Left lung (tissue), 10 donors: Measurements from ENCODE around the gene PALM3. TPM values are rescaled to one million over a fixed set of nuclear protein-coding genes. Genes with fewer than 3 reads are reported as not detected.

ENCODE experiments used
- ATAC-seq: fragments of 200-7000 bp; cut with Tn5 transposase; one replicate; pipeline ENCODE4 v1.9.1; 2020; ENCODE audit warnings: moderate library complexity
- DNase-seq, 4 donors: peaks; one replicate each; pipeline ENCODE4 v3.0.0-alpha.2; 2013 to 2020
- H3K27ac ChIP-seq, 2 donors: fragments of 200-600 bp; sonication (generic) in 1 of 2; one replicate each; pipeline versions ENCODE4 v1.5.0 to v1.8.0; 2020 to 2021
- H3K27me3 ChIP-seq, 2 donors: fragments of 200-600 bp; sonication (generic) in 1 of 2; one replicate each; pipeline versions ENCODE4 v1.5.0 to v1.8.0; 2020 to 2021
- H3K36me3 ChIP-seq, 2 donors: fragments of 200-600 bp; sonication (generic) in 1 of 2; one replicate each; pipeline versions ENCODE4 v1.5.0 to v1.8.0; 2020 to 2021
- H3K4me1 ChIP-seq, 2 donors: fragments of 200-600 bp; one replicate each; pipeline ENCODE4 v1.8.0; 2021
- H3K4me3 ChIP-seq, 2 donors: fragments of 200-600 bp; sonication (generic) in 1 of 2; one replicate each; pipeline versions ENCODE4 v1.5.0 to v1.8.0; 2020 to 2021; ENCODE audit warnings: mild to moderate bottlenecking in 1 of 2
- H3K9me3 ChIP-seq, 2 donors: fragments of 200-600 bp; sonication (generic) in 1 of 2; one replicate each; pipeline versions ENCODE4 v1.5.0 to v1.8.0; 2020 to 2021
- intact Hi-C, 2 donors: fragments of 100-400 bp; cut with DNase I; formaldehyde crosslinking; loops; one replicate each; pipeline versions ENCODE4 v1.11.2 to v1.14.2; 2022
- polyA plus RNA-seq, 6 donors: library from polyadenylated mRNA; unstranded; fragments of 120-200 nt; gene quantifications; one replicate each; pipeline ENCODE4 v1.2.1, GENCODE V29; 2013; ENCODE audit not compliant: insufficient read length in 6 of 6
- total RNA-seq, 2 donors: library from RNA; stranded (reverse); fragmentation: NEBNext Ultra II Directional; extraction: Animal tissue kit (Norgen Biotek cat#: 25700); gene quantifications; one replicate each; pipeline ENCODE4 v1.2.1, GENCODE V29; 2021
- TF ChIP-seq, protein P1 (sequence below), 2 donors: fragments of 200-600 bp; sonication (generic) in 1 of 2; IDR thresholded peaks; one replicate each; pipeline versions ENCODE4 v1.5.0 to v1.8.0; 2021; ENCODE audit warnings: antibody characterized with exemption in 2 of 2
- donor health status: DM: no; HTN: yes; CAD: no.
- donor health status: DM: no; HTN: no; CAD: no.

The PALM3 gene
- total and polyA plus RNA-seq, 8 donors: 6.0 to 26.6 (median 15.7) TPM

- intact Hi-C loops: no loop called here
- ATAC-seq (peak; percentile 29), DNase-seq (peak in 1 of 4 donors; percentile 88)
Observed at GRCh38 chr19:14081797-14082674, 20.2 kb upstream of the PALM3 start.

DNA sequence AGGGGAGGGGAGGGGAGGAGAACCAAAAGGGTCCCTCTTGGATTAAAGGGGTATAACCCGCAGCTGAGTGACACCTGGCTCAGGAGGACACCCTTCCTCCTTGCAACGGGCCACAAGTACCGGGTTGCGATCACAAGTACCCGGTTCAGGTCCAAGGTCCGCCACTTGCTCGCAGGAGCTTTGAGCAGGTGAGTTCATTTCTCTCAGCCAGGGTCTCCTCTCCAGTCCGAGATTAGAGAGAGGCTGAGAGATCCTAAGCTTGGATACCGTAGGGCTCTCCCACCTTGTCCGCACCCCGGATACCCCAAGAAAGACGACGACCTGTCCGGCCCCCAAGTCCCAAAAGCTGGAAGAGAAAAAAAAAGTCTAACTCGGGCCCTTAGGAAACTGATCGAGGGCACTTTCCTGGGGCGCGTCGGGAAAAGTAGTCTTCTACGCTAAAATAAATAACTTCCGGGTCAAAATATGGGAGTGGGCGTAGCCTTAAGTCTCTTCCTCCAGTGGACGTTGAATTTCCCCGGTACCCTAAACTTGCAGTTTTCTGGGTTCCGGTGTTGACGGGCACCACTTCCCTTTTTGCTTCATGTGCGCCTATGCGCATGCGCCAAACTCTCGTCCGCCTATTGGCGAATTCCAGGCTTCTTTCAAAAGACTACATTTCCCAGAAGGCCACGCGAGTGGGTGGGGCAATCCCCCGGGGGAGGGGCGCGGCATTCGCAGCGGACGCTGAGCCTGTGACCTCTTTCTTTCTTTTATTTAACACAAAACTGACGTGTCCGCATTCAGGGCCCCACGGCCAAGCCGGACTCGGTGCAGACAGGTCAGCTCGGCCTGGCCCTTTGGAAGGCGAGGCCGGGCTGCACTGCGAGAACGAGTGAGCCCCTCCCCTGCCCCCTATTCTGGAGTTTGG lies 19.3 kb upstream of the PALM3 start:
- ATAC-seq: peak; percentile 95
- intact Hi-C loops: no loop called here
- Histone ChIP-seq H3K27ac (peak overlapping the region; percentile 84 to 92), H3K4me1 (peaks cover 8 to 55% of the 10 kb centered on the region in 2 donors), H3K4me3 (peak overlapping the region; percentile 68 to 72), H3K36me3 (no peaks in the 10 kb centered on the region), H3K9me3 (no peaks in the 10 kb centered on the region), H3K27me3 (no peaks in the 10 kb centered on the region)
- peak; percentile 95 to 100 (median 99) for DNase-seq
- TF ChIP-seq, protein P1, sequence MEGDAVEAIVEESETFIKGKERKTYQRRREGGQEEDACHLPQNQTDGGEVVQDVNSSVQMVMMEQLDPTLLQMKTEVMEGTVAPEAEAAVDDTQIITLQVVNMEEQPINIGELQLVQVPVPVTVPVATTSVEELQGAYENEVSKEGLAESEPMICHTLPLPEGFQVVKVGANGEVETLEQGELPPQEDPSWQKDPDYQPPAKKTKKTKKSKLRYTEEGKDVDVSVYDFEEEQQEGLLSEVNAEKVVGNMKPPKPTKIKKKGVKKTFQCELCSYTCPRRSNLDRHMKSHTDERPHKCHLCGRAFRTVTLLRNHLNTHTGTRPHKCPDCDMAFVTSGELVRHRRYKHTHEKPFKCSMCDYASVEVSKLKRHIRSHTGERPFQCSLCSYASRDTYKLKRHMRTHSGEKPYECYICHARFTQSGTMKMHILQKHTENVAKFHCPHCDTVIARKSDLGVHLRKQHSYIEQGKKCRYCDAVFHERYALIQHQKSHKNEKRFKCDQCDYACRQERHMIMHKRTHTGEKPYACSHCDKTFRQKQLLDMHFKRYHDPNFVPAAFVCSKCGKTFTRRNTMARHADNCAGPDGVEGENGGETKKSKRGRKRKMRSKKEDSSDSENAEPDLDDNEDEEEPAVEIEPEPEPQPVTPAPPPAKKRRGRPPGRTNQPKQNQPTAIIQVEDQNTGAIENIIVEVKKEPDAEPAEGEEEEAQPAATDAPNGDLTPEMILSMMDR (IDR thresholded peaks at IDR 0.05): no peak

More at GRCh38 chr19:14081797-14082674, 20.2 kb upstream of the PALM3 start:
- Histone ChIP-seq H3K27ac (peak overlapping the region; percentile 84 to 92), H3K27me3 (no peaks in the 10 kb centered on the region), H3K36me3 (peaks cover 0 to 4% of the 10 kb centered on the region in 2 donors), H3K4me1 (peaks cover 8 to 48% of the 10 kb centered on the region in 2 donors), H3K9me3 (no peaks in the 10 kb centered on the region), H3K4me3 (peak overlapping the region; percentile 68 to 72)
- TF ChIP-seq, protein P1 (IDR thresholded peaks at IDR 0.05): no peak

GRCh38 chr19:14078411-14078810 lies 16.5 kb upstream of the PALM3 start:
- H3K27ac ChIP-seq: peak overlapping the region in 1 of 2 donors; percentile 78
- DNase-seq (no peak), ATAC-seq (no peak)
- H3K4me3 ChIP-seq: no peak overlapping the region
- H3K4me1 ChIP-seq: peaks cover 12 to 80% of the 10 kb centered on the region in 2 donors
- H3K9me3 ChIP-seq: no peaks in the 10 kb centered on the region
- TF ChIP-seq, protein P1 (IDR thresholded peaks at IDR 0.05): no peak
- no peaks in the 10 kb centered on the region for H3K36me3 ChIP-seq
- no peaks in the 10 kb centered on the region for H3K27me3 ChIP-seq
- intact Hi-C loops: loop anchor here in 1 of 2 donors (5.0 kb wide), 1 partner anchor 201 kb away; the partner anchor contains the start of gene NANOS3

GRCh38 chr19:14073925-14074838 lies 12.3 kb upstream of the PALM3 start:
- peak overlapping the region; percentile 76 to 85 for H3K4me3 ChIP-seq
- TF ChIP-seq, protein P1 (IDR thresholded peaks at IDR 0.05): no peak
- peaks cover 15 to 70% of the 10 kb centered on the region in 2 donors for H3K4me1 ChIP-seq
- H3K36me3 ChIP-seq: no peaks in the 10 kb centered on the region
- intact Hi-C loops: no loop called here
- peak overlapping the region; percentile 93 for H3K27ac ChIP-seq
- DNase-seq (peak in 1 of 4 donors; percentile 33), ATAC-seq (peak; percentile 1)
- no peaks in the 10 kb centered on the region for H3K9me3 ChIP-seq
- peaks cover 0 to 14% of the 10 kb centered on the region in 2 donors for H3K27me3 ChIP-seq
